ENCODE measurements around the gene ALKBH4. TPM values are rescaled to one million over a fixed set of nuclear protein-coding genes. Genes with fewer than 3 reads are reported as not detected.
A peak's percentile ranks its signal among the peaks of the same experiment; 100 is the strongest.
"Not testable (repeated sequence)": the region's sequence is repeated elsewhere in the genome, so short reads cannot be mapped to it uniquely, and the experiment has no call there.

Gene ALKBH4
- total and polyA plus RNA-seq, 8 donors = 1.2 to 27.4 (median 8.7) TPM

GRCh38 chr7:102413091-102413490 lies 51.6 kb downstream of the ALKBH4 start:
- H3K27me3 ChIP-seq = no peaks in the 10 kb centered on the region
- H3K4me3 ChIP-seq = no peak overlapping the region
- WGBS, 5 donors = 78 to 86% (median 82%) methylated on average over 5 of the region's 5 CpGs
- intact Hi-C loops (cut with DNase I; ENCODE audit: low total_unique reads) = no loop called here
- H3K9me3 ChIP-seq = no peaks in the 10 kb centered on the region
- no peak for DNase-seq
- peaks cover 39 to 100% (median 98%) of the 10 kb centered on the region in 4 donors for H3K36me3 ChIP-seq
- TF ChIP-seq EP300 (IDR thresholded peaks at IDR 0.05) (no peak), CTCF (IDR thresholded peaks at IDR 0.05) (no peak), POLR2A (IDR thresholded peaks at IDR 0.05) (no peak), POLR2AphosphoS5 (IDR thresholded peaks at IDR 0.05) (no peak)
- peaks cover 0 to 19% (median 7%) of the 10 kb centered on the region in 4 donors for H3K4me1 ChIP-seq
- H3K27ac ChIP-seq = no peak overlapping the region

GRCh38 chr7:102412548-102412947 lies 52.1 kb downstream of the ALKBH4 start:
- no peak overlapping the region for H3K27ac ChIP-seq
- 57 to 64% (median 60%) methylated on average over 4 to 6 of the region's 6 CpGs for WGBS, 5 donors
- no peaks in the 10 kb centered on the region for H3K27me3 ChIP-seq
- H3K36me3 ChIP-seq = peaks cover 44 to 100% (median 98%) of the 10 kb centered on the region in 4 donors
- no peak for TF ChIP-seq POLR2AphosphoS5 (IDR thresholded peaks at IDR 0.05)
- TF ChIP-seq CTCF (IDR thresholded peaks at IDR 0.05) = peak in 3 of 7 experiments; percentile 28 to 37 (median 29)
- intact Hi-C loops (cut with DNase I; ENCODE audit: low total_unique reads) = no loop called here
- peak in 1 of 2 donors; percentile 37 for DNase-seq
- H3K4me1 ChIP-seq = peaks cover 0 to 19% (median 7%) of the 10 kb centered on the region in 4 donors
- no peaks in the 10 kb centered on the region for H3K9me3 ChIP-seq
- no peak overlapping the region for H3K4me3 ChIP-seq

- no peak overlapping the region for H3K4me3 ChIP-seq
- H3K27me3 ChIP-seq = no peaks in the 10 kb centered on the region
- H3K4me1 ChIP-seq = peaks cover 0 to 11% (median 5%) of the 10 kb centered on the region in 4 donors
- no peaks in the 10 kb centered on the region for H3K9me3 ChIP-seq
- intact Hi-C loops (cut with DNase I; ENCODE audit: low total_unique reads) = no loop called here
- 95 to 98% (median 97%) methylated on average over 5 of the region's 5 CpGs for WGBS, 5 donors
- DNase-seq = no peak
- H3K36me3 ChIP-seq = peaks cover 60 to 100% (median 99%) of the 10 kb centered on the region in 4 donors
- no peak for TF ChIP-seq EP300 (IDR thresholded peaks at IDR 0.05)
- H3K27ac ChIP-seq = no peak overlapping the region
These were observed 53.7 kb downstream of the ALKBH4 start for GRCh38 chr7:102410918-102411317.

- TF ChIP-seq CTCF (IDR thresholded peaks at IDR 0.05) (no peak), POLR2A (IDR thresholded peaks at IDR 0.05) (no peak), EP300 (IDR thresholded peaks at IDR 0.05) (no peak), POLR2AphosphoS5 (IDR thresholded peaks at IDR 0.05) (no peak)
- Histone ChIP-seq H3K27me3 (no peaks in the 10 kb centered on the region), H3K9me3 (no peaks in the 10 kb centered on the region), H3K4me3 (no peak overlapping the region), H3K4me1 (peaks cover 0 to 11% (median 3%) of the 10 kb centered on the region in 4 donors), H3K36me3 (peaks cover 62 to 100% (median 99%) of the 10 kb centered on the region in 4 donors), H3K27ac (no peak overlapping the region)
- 70 to 77% (median 74%) methylated on average over 6 of the region's 6 CpGs for WGBS, 5 donors
- DNase-seq = no peak
- intact Hi-C loops (cut with DNase I; ENCODE audit: low total_unique reads) = no loop called here
These were observed 54.5 kb downstream of the ALKBH4 start for GRCh38 chr7:102410123-102410522.

GRCh38 chr7:102409340-102409739 lies 55.3 kb downstream of the ALKBH4 start:
- intact Hi-C loops (cut with DNase I; ENCODE audit: low total_unique reads) = no loop called here
- 95 to 99% (median 97%) methylated on average over 4 of the region's 4 CpGs for WGBS, 5 donors
- Histone ChIP-seq H3K27ac (no peak overlapping the region), H3K4me1 (peaks cover 0 to 11% (median 4%) of the 10 kb centered on the region in 4 donors), H3K27me3 (no peaks in the 10 kb centered on the region), H3K4me3 (no peak overlapping the region), H3K9me3 (no peaks in the 10 kb centered on the region), H3K36me3 (peaks cover 59 to 100% (median 99%) of the 10 kb centered on the region in 4 donors)
- DNase-seq = no peak
- TF ChIP-seq CTCF (IDR thresholded peaks at IDR 0.05) (no peak), POLR2A (IDR thresholded peaks at IDR 0.05) (no peak), EP300 (IDR thresholded peaks at IDR 0.05) (no peak), POLR2AphosphoS5 (IDR thresholded peaks at IDR 0.05) (no peak)

GRCh38 chr7:102408530-102408929 lies 56.1 kb downstream of the ALKBH4 start:
- H3K27me3 ChIP-seq; H3K9me3 ChIP-seq; intact Hi-C loops (cut with DNase I; ENCODE audit: low total_unique reads); H3K27ac ChIP-seq; DNase-seq; H3K4me3 ChIP-seq: not testable (repeated sequence)
- peaks cover 0 to 13% (median 5%) of the 10 kb centered on the region in 4 donors for H3K4me1 ChIP-seq
- 94 to 100% (median 98%) methylated on average over 6 of the region's 6 CpGs for WGBS, 5 donors
- peaks cover 64 to 100% (median 100%) of the 10 kb centered on the region in 4 donors for H3K36me3 ChIP-seq
